GM18873 (cell line): ENCODE measurements around the gene SEC16A.

Experiments used
- ATAC-seq: cut with Tn5 transposase; IDR thresholded peaks from one replicate; pipeline ENCODE4 v1.9.1; 2021; ENCODE audit warnings: mild to moderate bottlenecking, moderate library complexity, moderate number of reproducible peaks; ENCODE audit not compliant: unreplicated experiment, low FRiP score

SEC16A gene

GRCh38 chr9:136518623-136519022 lies 35.8 kb upstream of the SEC16A start:
- no peak for ATAC-seq

- no peak for ATAC-seq
These were observed 35.1 kb upstream of the SEC16A start for GRCh38 chr9:136517950-136518349.

GRCh38 chr9:136517012-136517743 lies 34.3 kb upstream of the SEC16A start:
- no peak for ATAC-seq

- ATAC-seq = no peak
These were observed 33.4 kb upstream of the SEC16A start for GRCh38 chr9:136516191-136516654.

GRCh38 chr9:136515276-136515675 lies 32.4 kb upstream of the SEC16A start:
- ATAC-seq = no peak

GRCh38 chr9:136514022-136514714 lies 31.3 kb upstream of the SEC16A start:
- ATAC-seq = no peak

GRCh38 chr9:136513191-136513590 lies 30.4 kb upstream of the SEC16A start:
- no peak for ATAC-seq

- ATAC-seq = no peak
These were observed 29.8 kb upstream of the SEC16A start for GRCh38 chr9:136512651-136513071.

GRCh38 chr9:136511670-136512592 lies 29.1 kb upstream of the SEC16A start:
- no peak for ATAC-seq

GRCh38 chr9:136511144-136511669 lies 28.4 kb upstream of the SEC16A start:
- ATAC-seq = no peak

- ATAC-seq = no peak
These were observed 27.7 kb upstream of the SEC16A start for GRCh38 chr9:136510561-136510960.

GRCh38 chr9:136509549-136509948 lies 26.7 kb upstream of the SEC16A start:
- no peak for ATAC-seq

GRCh38 chr9:136508729-136509500 lies 26.1 kb upstream of the SEC16A start:
- ATAC-seq = no peak

- ATAC-seq = no peak
These were observed 25.1 kb upstream of the SEC16A start for GRCh38 chr9:136507992-136508375.

- ATAC-seq = no peak
These were observed 24.6 kb upstream of the SEC16A start for GRCh38 chr9:136507221-136507991.

GRCh38 chr9:136506425-136506824 lies 23.6 kb upstream of the SEC16A start:
- no peak for ATAC-seq

- ATAC-seq = no peak
These were observed 22.9 kb upstream of the SEC16A start for GRCh38 chr9:136505406-136506403.
